PC-3 (cell line): ENCODE data around the gene SRD5A3. TPM values are rescaled to one million over a fixed set of nuclear protein-coding genes. Genes with fewer than 3 reads are reported as not detected.
"Not testable (repeated sequence)": the region's sequence is repeated elsewhere in the genome, so short reads cannot be mapped to it uniquely, and the experiment has no call there.

Experiments used
- ATAC-seq: fragments of 200-7000 bp; cut with Tn5 transposase; 2 replicates; pipeline ENCODE4 v1.9.1; 2020; ENCODE audit warnings: mild to moderate bottlenecking, moderate library complexity
- BruUV-seq: library from RNA; stranded (reverse); fragments of 400-500 nt; replicated peaks from 2 replicates; lab custom pipeline; 2021; lab: Mats Ljungman, UMichigan
- CTCF ChIA-PET: fragments of 300-600 bp; sonication (Branson Sonifier 250); formaldehyde crosslinking; loops from one replicate; lab custom pipeline; 2022; ENCODE audit warnings: antibody characterized with exemption; lab: Charles Lee
- POLR2A ChIA-PET: fragments of 300-600 bp; sonication (Branson Sonifier 250); formaldehyde crosslinking; loops from one replicate; lab custom pipeline; 2022; ENCODE audit warnings: antibody characterized with exemption; ENCODE audit not compliant: unreplicated experiment; lab: Charles Lee
- DNase-seq: peaks from one replicate; pipeline ENCODE4 v3.0.0-alpha.2; 2015
- H2AFZ ChIP-seq: fragments of 300-600 bp; sonication (generic); 2 replicates; pipeline ENCODE4 v1.6.0; 2016; ENCODE audit warnings: antibody characterized with exemption, low read length
- H3F3A ChIP-seq: fragments of 300-600 bp; sonication (generic); one replicate; pipeline ENCODE4 v1.6.0; 2017; ENCODE audit warnings: antibody characterized with exemption, low read length, control low read depth, mild to moderate bottlenecking; ENCODE audit not compliant: unreplicated experiment
- H3K27ac ChIP-seq: fragments of 300-600 bp; sonication (generic); 2 replicates; pipeline ENCODE4 v1.5.1; 2016; ENCODE audit warnings: mild to moderate bottlenecking, low read length
- H3K27me3 ChIP-seq: fragments of 300-600 bp; sonication (generic); 2 replicates; pipeline ENCODE4 v1.6.1; 2016; ENCODE audit warnings: low read length, mixed read lengths
- H3K36me3 ChIP-seq: fragments of 300-600 bp; sonication (generic); 2 replicates; pipeline ENCODE4 v1.6.1; 2016; ENCODE audit warnings: low read depth, mixed run types, low read length, mixed read lengths
- H3K4me1 ChIP-seq: fragments of 300-600 bp; sonication (generic); 2 replicates; pipeline ENCODE4 v1.5.1; 2016; ENCODE audit warnings: low read length; ENCODE audit not compliant: insufficient read depth
- H3K4me2 ChIP-seq: fragments of 300-600 bp; sonication (generic); 2 replicates; pipeline ENCODE4 v1.6.0; 2016; ENCODE audit warnings: low read length
- H3K4me3 ChIP-seq: fragments of 300-600 bp; sonication (generic); 2 replicates; pipeline ENCODE4 v1.5.1; 2016; ENCODE audit warnings: mild to moderate bottlenecking, low read length, mixed read lengths
- H3K79me2 ChIP-seq: fragments of 300-600 bp; sonication (generic); 2 replicates; pipeline ENCODE4 v1.6.1; 2017; ENCODE audit warnings: low read length, mixed read lengths
- H3K9ac ChIP-seq: fragments of 300-600 bp; sonication (generic); 2 replicates; pipeline ENCODE4 v1.6.0; 2016; ENCODE audit warnings: mild to moderate bottlenecking, low read length
- H3K9me2 ChIP-seq: fragments of 300-600 bp; sonication (generic); replicated peaks from 2 replicates; pipeline ENCODE4 v1.6.1; 2016; ENCODE audit warnings: mixed run types, low read length, mixed read lengths
- H3K9me3 ChIP-seq: fragments of 300-600 bp; sonication (generic); 2 replicates; pipeline ENCODE4 v1.6.1; 2016; ENCODE audit warnings: low read length, mixed read lengths
- H4K20me1 ChIP-seq: fragments of 300-600 bp; sonication (generic); 2 replicates; pipeline ENCODE4 v1.6.1; 2016; ENCODE audit warnings: low read length, mixed read lengths
- CTCF ChIP-seq: fragments of 300-600 bp; sonication (generic); conservative IDR thresholded peaks from 2 replicates; pipeline ENCODE4 v1.5.1; 2017; ENCODE audit warnings: antibody characterized with exemption, low read depth, mild to moderate bottlenecking, low read length
- EZH2 ChIP-seq: fragments of 300-600 bp; sonication (generic); IDR thresholded peaks from one replicate; pipeline ENCODE4 v1.6.1; 2017; ENCODE audit warnings: antibody characterized with exemption, mild to moderate bottlenecking, low read length; ENCODE audit not compliant: unreplicated experiment
- EZH2phosphoT487 ChIP-seq: fragments of 300-600 bp; sonication (generic); IDR thresholded peaks from 2 replicates; pipeline ENCODE4 v1.6.1; 2018; ENCODE audit warnings: mild to moderate bottlenecking, antibody characterized with exemption, low read length, borderline replicate concordance
- intact Hi-C: fragments of 100-400 bp; cut with micrococcal nuclease; formaldehyde crosslinking; loops from 2 replicates; pipeline ENCODE4 v1.9.0; 2023
- total RNA-seq: library from RNA; depleted of rRNA; stranded (reverse); fragments of >200 nt; gene quantifications from 2 replicates; pipeline ENCODE4 v1.2.3, GENCODE V29; 2014

Gene SRD5A3
- total RNA-seq, 1 experiment from 2014 or later: 15.2 TPM

- POLR2A ChIA-PET: interaction anchor here (0.6 kb wide), 2 partner anchors 362 to 660 kb away, joined by 3 read pairs; no protein-coding TSS in a partner anchor
- CTCF ChIA-PET: interaction anchor here (1.7 to 2.5 kb wide), 2 partner anchors 47 to 203 kb away, joined by 8 to 9 read pairs; no protein-coding TSS in a partner anchor
These were observed 811 bp downstream of the SRD5A3 start for GRCh38 chr4:55346851-55347255.

GRCh38 chr4:55347610-55348228 lies 1.7 kb downstream of the SRD5A3 start:
- Histone ChIP-seq H3K79me2 (peaks cover 25% of the 10 kb centered on the region; the same call in 1 of the 2 replicates), H3K27me3 (no peaks in the 10 kb centered on the region), H3K9ac (peak overlapping the region; percentile 42), H3F3A (no peaks in the 10 kb centered on the region), H3K4me2 (peak overlapping the region; percentile 96), H3K36me3 (no peaks in the 10 kb centered on the region), H3K9me3 (no peaks in the 10 kb centered on the region), H3K4me3 (peak overlapping the region; percentile 17; the same call in 1 of the 2 replicates), H3K9me2 (no peaks in the 10 kb centered on the region), H3K27ac (peak overlapping the region; percentile 79), H3K4me1 (peaks cover 49% of the 10 kb centered on the region), H4K20me1 (no peaks in the 10 kb centered on the region), H2AFZ (no peak overlapping the region)
- ATAC-seq: no peak
- CTCF ChIA-PET: interaction anchor here (2.5 kb wide), 1 partner anchor 202 kb away, joined by 9 read pairs; no protein-coding TSS in a partner anchor
- intact Hi-C loops: loop anchor here (1.0 to 5.0 kb wide), 7 partner anchors 11 to 520 kb away; no protein-coding TSS in a partner anchor
- POLR2A ChIA-PET: no interaction called here
- DNase-seq: peak; percentile 42
- no TSS peak for BruUV-seq
- TF ChIP-seq EZH2phosphoT487: no peak
- 0 out of 2 replicates have a peak, but pooled peaks have one; percentile 21 for TF ChIP-seq CTCF

More at GRCh38 chr4:55346851-55347255, 811 bp downstream of the SRD5A3 start:
- H4K20me1 ChIP-seq: no peaks in the 10 kb centered on the region
- H3K4me3 ChIP-seq: peak overlapping the region; percentile 86
- TF ChIP-seq EZH2 (no peak), EZH2phosphoT487 (no peak), CTCF (no peak)
- BruUV-seq: TSS peak; percentile 53
- peak overlapping the region; percentile 96 for H3K4me2 ChIP-seq
- no peaks in the 10 kb centered on the region for H3K9me2 ChIP-seq
- no peaks in the 10 kb centered on the region for H3F3A ChIP-seq
- ATAC-seq (peak; percentile 0; the same call in 1 of the 2 replicates), DNase-seq (no peak)
- intact Hi-C loops: loop anchor here (1.0 to 5.0 kb wide), 5 partner anchors 21 to 520 kb away; no protein-coding TSS in a partner anchor
- H3K27me3 ChIP-seq: no peaks in the 10 kb centered on the region
- H3K36me3 ChIP-seq: no peaks in the 10 kb centered on the region
- peak overlapping the region; percentile 76 for H2AFZ ChIP-seq
- peaks cover 25% of the 10 kb centered on the region; the same call in 1 of the 2 replicates for H3K79me2 ChIP-seq
- H3K4me1 ChIP-seq: peaks cover 49% of the 10 kb centered on the region
- H3K27ac ChIP-seq: peak overlapping the region; percentile 81
- no peaks in the 10 kb centered on the region for H3K9me3 ChIP-seq
- peak overlapping the region; percentile 88 for H3K9ac ChIP-seq

- H3K4me2 ChIP-seq: peak overlapping the region; percentile 96
- H2AFZ ChIP-seq: no peak overlapping the region
- ATAC-seq: peak; percentile 43
- no peaks in the 10 kb centered on the region for H4K20me1 ChIP-seq
- peak overlapping the region; percentile 42 for H3K9ac ChIP-seq
- peaks cover 25% of the 10 kb centered on the region; the same call in 1 of the 2 replicates for H3K79me2 ChIP-seq
- DNase-seq: peak; percentile 91
- peak overlapping the region; percentile 23; the same call in 1 of the 2 replicates for H3K4me3 ChIP-seq
- ChIA-PET CTCF (no interaction called here), POLR2A (no interaction called here)
- H3K9me2 ChIP-seq: no peaks in the 10 kb centered on the region
- TF ChIP-seq EZH2: no peak
- H3K36me3 ChIP-seq: no peaks in the 10 kb centered on the region
- H3K9me3 ChIP-seq: no peaks in the 10 kb centered on the region
- no peaks in the 10 kb centered on the region for H3F3A ChIP-seq
- no TSS peak for BruUV-seq
- H3K27ac ChIP-seq: peak overlapping the region; percentile 79
- intact Hi-C loops: loop anchor here (1.0 to 5.0 kb wide), 7 partner anchors 10 to 519 kb away; no protein-coding TSS in a partner anchor
- H3K4me1 ChIP-seq: peaks cover 49% of the 10 kb centered on the region
- no peaks in the 10 kb centered on the region for H3K27me3 ChIP-seq
These were observed 2.4 kb downstream of the SRD5A3 start for GRCh38 chr4:55348466-55348865.

- H3K27ac ChIP-seq, BruUV-seq, H3K4me2 ChIP-seq: not testable (repeated sequence)
These were observed 4.8 kb downstream of the SRD5A3 start for GRCh38 chr4:55350870-55351269.

More at GRCh38 chr4:55350870-55351269, 4.8 kb downstream of the SRD5A3 start:
- H3K9me3 ChIP-seq, H3K9me2 ChIP-seq, POLR2A ChIA-PET, H3K27me3 ChIP-seq, H3K36me3 ChIP-seq, ATAC-seq, H2AFZ ChIP-seq, H3K4me3 ChIP-seq, H3K9ac ChIP-seq, H4K20me1 ChIP-seq, H3F3A ChIP-seq, intact Hi-C loops: not testable (repeated sequence)
- CTCF ChIA-PET: interaction anchor here (0.7 kb wide), 1 partner anchor 166 kb away, joined by 3 read pairs; no protein-coding TSS in a partner anchor
- Histone ChIP-seq H3K4me1 (peaks cover 41% of the 10 kb centered on the region), H3K79me2 (peaks cover 25% of the 10 kb centered on the region; the same call in 1 of the 2 replicates)
- DNase-seq: peak; percentile 58
